Posterior vena cava (tissue), 2 donors: ENCODE data around the gene PSORS1C2. TPM values are rescaled to one million over a fixed set of nuclear protein-coding genes. Genes with fewer than 3 reads are reported as not detected.
A peak's percentile ranks its signal among the peaks of the same experiment; 100 is the strongest.

Experiments
- DNase-seq: peaks from one replicate; pipeline ENCODE4 v3.0.0-alpha.2; 2020; ENCODE audit warnings: low spot score
- intact Hi-C, 2 donors: fragments of 100-400 bp; cut with DNase I; formaldehyde crosslinking; loops; one replicate each; pipeline versions ENCODE4 v1.14.1 to v1.14.2; 2022 to 2023
- total RNA-seq, 2 donors: library from RNA; stranded (reverse); fragmentation: NEBNext Ultra II Directional; extraction: Animal tissue kit (Norgen Biotek cat#: 25700); gene quantifications; one replicate each; pipeline ENCODE4 v1.2.1, GENCODE V29; 2021
- donor health status: DM: yes; HTN: yes; CAD: no.
- donor health status: DM: yes; HTN: yes; CAD: no.

PSORS1C2 gene
- total RNA-seq, 2 donors from 2014 or later = not detected

GRCh38 chr6:31144970-31145340 lies 6.1 kb upstream of the PSORS1C2 start:
- no peak for DNase-seq
- intact Hi-C loops = loop anchor here in 1 of 2 donors (5.0 kb wide), 1 partner anchor 222 kb away; no protein-coding TSS in a partner anchor

GRCh38 chr6:31144296-31144969 lies 5.6 kb upstream of the PSORS1C2 start:
- intact Hi-C loops = loop anchor here in 1 of 2 donors (5.0 kb wide), 1 partner anchor 223 kb away; no protein-coding TSS in a partner anchor
- DNase-seq = no peak

- DNase-seq = peak; percentile 89
- intact Hi-C loops = loop anchor here in 1 of 2 donors (5.0 kb wide), 1 partner anchor 224 kb away; no protein-coding TSS in a partner anchor
Observed at GRCh38 chr6:31143148-31143547, 4.3 kb upstream of the PSORS1C2 start.

- intact Hi-C loops = loop anchor here in 1 of 2 donors (5.0 kb wide), 1 partner anchor 225 kb away; no protein-coding TSS in a partner anchor
- no peak for DNase-seq
Observed at GRCh38 chr6:31142361-31142761, 3.5 kb upstream of the PSORS1C2 start.

GRCh38 chr6:31140643-31141042 lies 1.8 kb upstream of the PSORS1C2 start:
- no peak for DNase-seq
- intact Hi-C loops = loop anchor here in 1 of 2 donors (5.0 kb wide), 1 partner anchor 227 kb away; no protein-coding TSS in a partner anchor

- DNase-seq = no peak
- intact Hi-C loops = loop anchor here in 1 of 2 donors (5.0 kb wide), 2 partner anchors 53 to 228 kb away; no protein-coding TSS in a partner anchor
Observed at GRCh38 chr6:31139599-31139998, 733 bp upstream of the PSORS1C2 start.

GRCh38 chr6:31135710-31136109 lies 3.2 kb downstream of the PSORS1C2 start:
- intact Hi-C loops = loop anchor here in 1 of 2 donors (5.0 kb wide), 2 partner anchors 57 to 232 kb away; no protein-coding TSS in a partner anchor

GRCh38 chr6:31132806-31133205 lies 6.1 kb downstream of the PSORS1C2 start:
- intact Hi-C loops = loop anchor here in 1 of 2 donors (5.0 kb wide), 1 partner anchor 59 kb away; no protein-coding TSS in a partner anchor
- DNase-seq = no peak

More at GRCh38 chr6:31135710-31136109, 3.2 kb downstream of the PSORS1C2 start:
- DNase-seq = no peak

- intact Hi-C loops = loop anchor here in 1 of 2 donors (5.0 kb wide), 1 partner anchor 61 kb away; no protein-coding TSS in a partner anchor
- no peak for DNase-seq
Observed at GRCh38 chr6:31131595-31131994, 7.3 kb downstream of the PSORS1C2 start.

GRCh38 chr6:31130751-31131150 lies 8.1 kb downstream of the PSORS1C2 start:
- intact Hi-C loops = loop anchor here in 1 of 2 donors (5.0 kb wide), 1 partner anchor 62 kb away; no protein-coding TSS in a partner anchor
- no peak for DNase-seq

GRCh38 chr6:31129130-31129529 lies 9.7 kb downstream of the PSORS1C2 start:
- intact Hi-C loops = no loop called here
- DNase-seq = no peak

GRCh38 chr6:31128093-31128676 lies 10.7 kb downstream of the PSORS1C2 start:
- DNase-seq = no peak
- intact Hi-C loops = no loop called here

GRCh38 chr6:31126396-31127175 lies 12.3 kb downstream of the PSORS1C2 start:
- intact Hi-C loops = no loop called here
- DNase-seq = no peak

- intact Hi-C loops = no loop called here
- no peak for DNase-seq
Observed at GRCh38 chr6:31125586-31126363, 13.1 kb downstream of the PSORS1C2 start.

GRCh38 chr6:31125162-31125561 lies 13.7 kb downstream of the PSORS1C2 start:
- no peak for DNase-seq
- intact Hi-C loops = no loop called here

GRCh38 chr6:31122791-31123706 lies 15.8 kb downstream of the PSORS1C2 start:
- intact Hi-C loops = no loop called here
- peak; percentile 92 for DNase-seq

GRCh38 chr6:31121131-31121790 lies 17.6 kb downstream of the PSORS1C2 start:
- intact Hi-C loops = no loop called here
- DNase-seq = peak; percentile 68
